ENCODE data around the gene CALHM5. TPM values are rescaled to one million over a fixed set of nuclear protein-coding genes. Genes with fewer than 3 reads are reported as not detected.

CALHM5 gene
- total and polyA plus RNA-seq, 9 donors, result 0.20 to 3.2 (median 0.70) TPM

Other genes starting within 250 kb of the CALHM5 start
- 100 to 1,000 TPM in 4 of 7 donors, 10 to 100 TPM in 3; 60.0 to 155 (median 113) TPM for gene TSPYL1, start 231.7 kb upstream of the CALHM5 start, total RNA-seq
- 10 to 100 TPM; 39.2 to 88.4 TPM for gene TSPYL1, start 231.7 kb upstream of the CALHM5 start, polyA plus RNA-seq
- gene DSE, start 140.7 kb upstream of the CALHM5 start, total RNA-seq, result 10 to 100 TPM; 27.9 to 61.6 (median 43.1) TPM
- 10 to 100 TPM; 23.1 to 29.0 TPM for gene DSE, start 140.7 kb upstream of the CALHM5 start, polyA plus RNA-seq
- gene CALHM6, start 50.3 kb upstream of the CALHM5 start, total RNA-seq, result 1 to 10 TPM; 1.6 to 8.5 (median 3.0) TPM
- gene CALHM6, start 50.3 kb upstream of the CALHM5 start, polyA plus RNA-seq, result 10 to 100 TPM in 1 of 2 donors, 1 to 10 TPM in 1; 5.2 to 14.0 TPM
- gene TRAPPC3L, start 34.0 kb downstream of the CALHM5 start, total RNA-seq, result under 1 TPM in 1 of 7 donors, not detected in 6; 0.10 TPM
- gene TRAPPC3L, start 34.0 kb downstream of the CALHM5 start, polyA plus RNA-seq, result under 1 TPM; 0.08 to 0.20 TPM
- not detected for gene CALHM4, start 42.1 kb downstream of the CALHM5 start, total RNA-seq
- gene CALHM4, start 42.1 kb downstream of the CALHM5 start, polyA plus RNA-seq, result under 1 TPM in 1 of 2 donors, not detected in 1; 0.38 TPM
- gene RWDD1, start 59.9 kb downstream of the CALHM5 start, total RNA-seq, result 10 to 100 TPM; 36.5 to 53.0 (median 48.8) TPM
- gene RWDD1, start 59.9 kb downstream of the CALHM5 start, polyA plus RNA-seq, result 10 to 100 TPM; 56.8 to 82.2 TPM
- 10 to 100 TPM in 1 of 7 donors, 1 to 10 TPM in 6; 1.0 to 17.9 (median 2.3) TPM for gene RSPH4A, start 104.8 kb downstream of the CALHM5 start, total RNA-seq
- gene RSPH4A, start 104.8 kb downstream of the CALHM5 start, polyA plus RNA-seq, result under 1 TPM; 0.52 to 0.55 TPM
- 1 to 10 TPM; 4.3 to 8.6 (median 5.0) TPM for gene ZUP1, start 157.1 kb downstream of the CALHM5 start, total RNA-seq
- 1 to 10 TPM; 3.5 to 4.3 TPM for gene ZUP1, start 157.1 kb downstream of the CALHM5 start, polyA plus RNA-seq
- 10 to 100 TPM; 14.4 to 50.6 (median 36.5) TPM for gene KPNA5, start 169.6 kb downstream of the CALHM5 start, total RNA-seq
- 1 to 10 TPM; 7.1 to 9.3 TPM for gene KPNA5, start 169.6 kb downstream of the CALHM5 start, polyA plus RNA-seq